ENCODE results near the gene WNT5A.

The WNT5A gene

GRCh38 chr3:55474213-55474632 is 12.9 kb downstream of the WNT5A start:
- Histone ChIP-seq H3K4me1 (ENCODE audit: control insufficient read depth, insufficient read depth, low read length) (peaks cover 2% of the 10 kb centered on the region), H3K9ac (ENCODE audit: low read depth, low read length) (no peak overlapping the region), H3K27me3 (ENCODE audit: control insufficient read depth, insufficient read depth, low read length) (peaks cover 60% of the 10 kb centered on the region), H3K36me3 (ENCODE audit: control insufficient read depth, insufficient read depth, low read length) (peaks cover 5% of the 10 kb centered on the region), H3K9me3 (ENCODE audit: control insufficient read depth, insufficient read depth, low read length) (no peaks in the 10 kb centered on the region), H3K4me3 (ENCODE audit: low read depth, low read length) (peak overlapping the region; percentile 58)

GRCh38 chr3:55473788-55474187 is 13.3 kb downstream of the WNT5A start:
- Histone ChIP-seq H3K9ac (ENCODE audit: low read depth, low read length) (no peak overlapping the region), H3K36me3 (ENCODE audit: control insufficient read depth, insufficient read depth, low read length) (peaks cover 5% of the 10 kb centered on the region), H3K4me3 (ENCODE audit: low read depth, low read length) (peak overlapping the region; percentile 58), H3K4me1 (ENCODE audit: control insufficient read depth, insufficient read depth, low read length) (peaks cover 2% of the 10 kb centered on the region), H3K27me3 (ENCODE audit: control insufficient read depth, insufficient read depth, low read length) (peaks cover 55% of the 10 kb centered on the region), H3K9me3 (ENCODE audit: control insufficient read depth, insufficient read depth, low read length) (no peaks in the 10 kb centered on the region)

GRCh38 chr3:55471522-55472280 is 15.4 kb downstream of the WNT5A start:
- H3K9ac ChIP-seq (ENCODE audit: low read depth, low read length), result no peak overlapping the region
- peaks cover 36% of the 10 kb centered on the region for H3K27me3 ChIP-seq (ENCODE audit: control insufficient read depth, insufficient read depth, low read length)
- H3K9me3 ChIP-seq (ENCODE audit: control insufficient read depth, insufficient read depth, low read length), result no peaks in the 10 kb centered on the region
- no peak overlapping the region for H3K4me3 ChIP-seq (ENCODE audit: low read depth, low read length)
- H3K36me3 ChIP-seq (ENCODE audit: control insufficient read depth, insufficient read depth, low read length), result peaks cover 5% of the 10 kb centered on the region
- H3K4me1 ChIP-seq (ENCODE audit: control insufficient read depth, insufficient read depth, low read length), result peaks cover 2% of the 10 kb centered on the region

- Histone ChIP-seq H3K36me3 (ENCODE audit: control insufficient read depth, insufficient read depth, low read length) (peaks cover 5% of the 10 kb centered on the region), H3K9me3 (ENCODE audit: control insufficient read depth, insufficient read depth, low read length) (no peaks in the 10 kb centered on the region), H3K4me1 (ENCODE audit: control insufficient read depth, insufficient read depth, low read length) (peaks cover 2% of the 10 kb centered on the region)
These were observed 16.0 kb downstream of the WNT5A start for GRCh38 chr3:55471084-55471483.

GRCh38 chr3:55469957-55470526 is 17.1 kb downstream of the WNT5A start:
- Histone ChIP-seq H3K4me1 (ENCODE audit: control insufficient read depth, insufficient read depth, low read length) (peaks cover 2% of the 10 kb centered on the region), H3K9ac (ENCODE audit: low read depth, low read length) (no peak overlapping the region), H3K27me3 (ENCODE audit: control insufficient read depth, insufficient read depth, low read length) (peaks cover 21% of the 10 kb centered on the region), H3K4me3 (ENCODE audit: low read depth, low read length) (no peak overlapping the region), H3K9me3 (ENCODE audit: control insufficient read depth, insufficient read depth, low read length) (no peaks in the 10 kb centered on the region), H3K36me3 (ENCODE audit: control insufficient read depth, insufficient read depth, low read length) (peaks cover 5% of the 10 kb centered on the region)

More at GRCh38 chr3:55471084-55471483, 16.0 kb downstream of the WNT5A start:
- Histone ChIP-seq H3K4me3 (ENCODE audit: low read depth, low read length) (no peak overlapping the region), H3K27me3 (ENCODE audit: control insufficient read depth, insufficient read depth, low read length) (peaks cover 30% of the 10 kb centered on the region), H3K9ac (ENCODE audit: low read depth, low read length) (no peak overlapping the region)

- no peak overlapping the region for H3K4me3 ChIP-seq (ENCODE audit: low read depth, low read length)
- H3K27me3 ChIP-seq (ENCODE audit: control insufficient read depth, insufficient read depth, low read length), result peaks cover 7% of the 10 kb centered on the region
- H3K9ac ChIP-seq (ENCODE audit: low read depth, low read length), result no peak overlapping the region
- peaks cover 5% of the 10 kb centered on the region for H3K36me3 ChIP-seq (ENCODE audit: control insufficient read depth, insufficient read depth, low read length)
- H3K4me1 ChIP-seq (ENCODE audit: control insufficient read depth, insufficient read depth, low read length), result no peaks in the 10 kb centered on the region
- H3K9me3 ChIP-seq (ENCODE audit: control insufficient read depth, insufficient read depth, low read length), result no peaks in the 10 kb centered on the region
These were observed 18.9 kb downstream of the WNT5A start for GRCh38 chr3:55468251-55468650.

- H3K4me3 ChIP-seq (ENCODE audit: low read depth, low read length), result no peak overlapping the region
- H3K36me3 ChIP-seq (ENCODE audit: control insufficient read depth, insufficient read depth, low read length), result peaks cover 5% of the 10 kb centered on the region
- no peaks in the 10 kb centered on the region for H3K9me3 ChIP-seq (ENCODE audit: control insufficient read depth, insufficient read depth, low read length)
- H3K4me1 ChIP-seq (ENCODE audit: control insufficient read depth, insufficient read depth, low read length), result no peaks in the 10 kb centered on the region
- H3K27me3 ChIP-seq (ENCODE audit: control insufficient read depth, insufficient read depth, low read length), result no peaks in the 10 kb centered on the region
- H3K9ac ChIP-seq (ENCODE audit: low read depth, low read length), result no peak overlapping the region
These were observed 20.0 kb downstream of the WNT5A start for GRCh38 chr3:55467099-55467498.

- H3K4me3 ChIP-seq (ENCODE audit: low read depth, low read length), result no peak overlapping the region
- no peaks in the 10 kb centered on the region for H3K9me3 ChIP-seq (ENCODE audit: control insufficient read depth, insufficient read depth, low read length)
- peaks cover 5% of the 10 kb centered on the region for H3K36me3 ChIP-seq (ENCODE audit: control insufficient read depth, insufficient read depth, low read length)
- H3K4me1 ChIP-seq (ENCODE audit: control insufficient read depth, insufficient read depth, low read length), result no peaks in the 10 kb centered on the region
- H3K9ac ChIP-seq (ENCODE audit: low read depth, low read length), result no peak overlapping the region
- no peaks in the 10 kb centered on the region for H3K27me3 ChIP-seq (ENCODE audit: control insufficient read depth, insufficient read depth, low read length)
These were observed 20.6 kb downstream of the WNT5A start for GRCh38 chr3:55466526-55466925.

- Histone ChIP-seq H3K36me3 (ENCODE audit: control insufficient read depth, insufficient read depth, low read length) (no peaks in the 10 kb centered on the region), H3K27me3 (ENCODE audit: control insufficient read depth, insufficient read depth, low read length) (no peaks in the 10 kb centered on the region), H3K9ac (ENCODE audit: low read depth, low read length) (no peak overlapping the region), H3K9me3 (ENCODE audit: control insufficient read depth, insufficient read depth, low read length) (no peaks in the 10 kb centered on the region), H3K4me3 (ENCODE audit: low read depth, low read length) (no peak overlapping the region), H3K4me1 (ENCODE audit: control insufficient read depth, insufficient read depth, low read length) (no peaks in the 10 kb centered on the region)
These were observed 25.2 kb downstream of the WNT5A start for GRCh38 chr3:55461896-55462295.

GRCh38 chr3:55459838-55460237 is 27.3 kb downstream of the WNT5A start:
- no peaks in the 10 kb centered on the region for H3K27me3 ChIP-seq (ENCODE audit: control insufficient read depth, insufficient read depth, low read length)
- H3K9ac ChIP-seq (ENCODE audit: low read depth, low read length), result no peak overlapping the region
- no peak overlapping the region for H3K4me3 ChIP-seq (ENCODE audit: low read depth, low read length)
- H3K36me3 ChIP-seq (ENCODE audit: control insufficient read depth, insufficient read depth, low read length), result no peaks in the 10 kb centered on the region
- H3K9me3 ChIP-seq (ENCODE audit: control insufficient read depth, insufficient read depth, low read length), result no peaks in the 10 kb centered on the region
- no peaks in the 10 kb centered on the region for H3K4me1 ChIP-seq (ENCODE audit: control insufficient read depth, insufficient read depth, low read length)

- H3K9me3 ChIP-seq (ENCODE audit: control insufficient read depth, insufficient read depth, low read length), result no peaks in the 10 kb centered on the region
- no peaks in the 10 kb centered on the region for H3K4me1 ChIP-seq (ENCODE audit: control insufficient read depth, insufficient read depth, low read length)
- H3K9ac ChIP-seq (ENCODE audit: low read depth, low read length), result no peak overlapping the region
- H3K36me3 ChIP-seq (ENCODE audit: control insufficient read depth, insufficient read depth, low read length), result no peaks in the 10 kb centered on the region
- no peak overlapping the region for H3K4me3 ChIP-seq (ENCODE audit: low read depth, low read length)
- no peaks in the 10 kb centered on the region for H3K27me3 ChIP-seq (ENCODE audit: control insufficient read depth, insufficient read depth, low read length)
These were observed 28.8 kb downstream of the WNT5A start for GRCh38 chr3:55458181-55458790.

GRCh38 chr3:55455915-55456314 is 31.2 kb downstream of the WNT5A start:
- Histone ChIP-seq H3K9me3 (ENCODE audit: control insufficient read depth, insufficient read depth, low read length) (no peaks in the 10 kb centered on the region), H3K27me3 (ENCODE audit: control insufficient read depth, insufficient read depth, low read length) (no peaks in the 10 kb centered on the region), H3K36me3 (ENCODE audit: control insufficient read depth, insufficient read depth, low read length) (no peaks in the 10 kb centered on the region), H3K4me1 (ENCODE audit: control insufficient read depth, insufficient read depth, low read length) (no peaks in the 10 kb centered on the region), H3K9ac (ENCODE audit: low read depth, low read length) (no peak overlapping the region), H3K4me3 (ENCODE audit: low read depth, low read length) (no peak overlapping the region)
